ENCODE results near the gene CELA2A. TPM values are rescaled to one million over a fixed set of nuclear protein-coding genes. Genes with fewer than 3 reads are reported as not detected.
A peak's percentile ranks its signal among the peaks of the same experiment; 100 is the strongest.
"Not testable (repeated sequence)": the region's sequence is repeated elsewhere in the genome, so short reads cannot be mapped to it uniquely, and the experiment has no call there.

Gene CELA2A
- total RNA-seq, 1 experiment from 2014 or later, result not detected

DNA sequence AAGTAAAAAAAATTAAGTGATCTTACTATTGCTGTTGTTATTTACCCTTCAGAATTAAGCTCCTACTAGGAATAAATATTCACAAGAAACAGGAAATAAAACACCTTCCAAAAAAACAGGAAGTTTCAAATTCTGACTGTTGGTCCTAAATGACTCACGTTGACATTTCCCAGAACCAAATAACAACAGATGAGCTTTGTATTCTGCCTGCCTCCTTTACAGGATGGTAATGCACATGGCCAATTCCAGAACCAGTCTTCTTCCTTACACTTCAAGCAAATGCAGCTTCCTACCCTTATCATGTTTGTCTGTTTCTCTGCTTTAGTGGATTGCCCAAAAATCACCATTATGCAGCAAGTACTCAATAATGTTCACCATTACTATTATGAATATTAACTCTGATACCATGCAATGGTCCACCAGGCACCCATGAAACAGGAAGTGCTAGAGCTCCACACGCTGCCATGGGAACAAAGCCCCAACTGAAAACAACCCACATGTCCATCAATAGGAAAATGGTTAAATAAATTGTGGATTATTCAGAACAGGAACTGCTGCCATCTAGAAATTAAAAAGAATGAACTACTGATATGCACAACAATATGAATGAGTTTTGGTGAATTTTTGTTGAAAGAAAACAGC is 58.6 kb downstream of the CELA2A start:
- intact Hi-C loops (cut with micrococcal nuclease), result no loop called here
- no TSS peak for BruUV-seq (replicated peaks)
- H2AFZ ChIP-seq (ENCODE audit: low read length), result peak overlapping the region; percentile 16; the same call in 1 of the 2 replicates
- H3K27me3 ChIP-seq (ENCODE audit: low read length), result no peaks in the 10 kb centered on the region
- H3K4me1 ChIP-seq (ENCODE audit: insufficient read depth, low read length), result peaks cover 16% of the 10 kb centered on the region
- H3K9ac ChIP-seq (ENCODE audit: low read length), result no peak overlapping the region; the same call in 1 of the 2 replicates
- no peak overlapping the region for H3K4me3 ChIP-seq (ENCODE audit: low read length)
- peak; percentile 76 for ATAC-seq
- DNase-seq, result peak; percentile 46
- no peaks in the 10 kb centered on the region for H4K20me1 ChIP-seq (ENCODE audit: low read length)
- no peaks in the 10 kb centered on the region for H3F3A ChIP-seq (ENCODE audit: low read length, unreplicated experiment)
- H3K9me2 ChIP-seq (replicated peaks; ENCODE audit: low read length), result no peaks in the 10 kb centered on the region
- TF ChIP-seq, protein P1, sequence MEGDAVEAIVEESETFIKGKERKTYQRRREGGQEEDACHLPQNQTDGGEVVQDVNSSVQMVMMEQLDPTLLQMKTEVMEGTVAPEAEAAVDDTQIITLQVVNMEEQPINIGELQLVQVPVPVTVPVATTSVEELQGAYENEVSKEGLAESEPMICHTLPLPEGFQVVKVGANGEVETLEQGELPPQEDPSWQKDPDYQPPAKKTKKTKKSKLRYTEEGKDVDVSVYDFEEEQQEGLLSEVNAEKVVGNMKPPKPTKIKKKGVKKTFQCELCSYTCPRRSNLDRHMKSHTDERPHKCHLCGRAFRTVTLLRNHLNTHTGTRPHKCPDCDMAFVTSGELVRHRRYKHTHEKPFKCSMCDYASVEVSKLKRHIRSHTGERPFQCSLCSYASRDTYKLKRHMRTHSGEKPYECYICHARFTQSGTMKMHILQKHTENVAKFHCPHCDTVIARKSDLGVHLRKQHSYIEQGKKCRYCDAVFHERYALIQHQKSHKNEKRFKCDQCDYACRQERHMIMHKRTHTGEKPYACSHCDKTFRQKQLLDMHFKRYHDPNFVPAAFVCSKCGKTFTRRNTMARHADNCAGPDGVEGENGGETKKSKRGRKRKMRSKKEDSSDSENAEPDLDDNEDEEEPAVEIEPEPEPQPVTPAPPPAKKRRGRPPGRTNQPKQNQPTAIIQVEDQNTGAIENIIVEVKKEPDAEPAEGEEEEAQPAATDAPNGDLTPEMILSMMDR (conservative IDR thresholded peaks at IDR 0.05; ENCODE audit: low read depth, low read length), result no peak
- TF ChIP-seq EZH2 (IDR thresholded peaks at IDR 0.05; ENCODE audit: low read length, unreplicated experiment) (no peak), EZH2phosphoT487 (IDR thresholded peaks at IDR 0.05; ENCODE audit: borderline replicate concordance, low read length) (no peak)
- no peaks in the 10 kb centered on the region for H3K79me2 ChIP-seq (ENCODE audit: low read length)
- H3K4me2 ChIP-seq (ENCODE audit: low read length), result peak overlapping the region; percentile 20
- ChIA-PET POLR2A (ENCODE audit: unreplicated experiment) (interaction anchor here (0.5 to 0.7 kb wide), 2 partner anchors 9 to 30 kb away, joined by 3 to 4 read pairs; partner anchors contain the start of gene CASP9), CTCF (interaction anchor here (0.9 kb wide), 1 partner anchor 12 kb away, joined by 3 read pairs; the partner anchor contains the start of gene DNAJC16)
- no peaks in the 10 kb centered on the region for H3K9me3 ChIP-seq (ENCODE audit: low read length)
- peak overlapping the region; percentile 43 for H3K27ac ChIP-seq (ENCODE audit: low read length)
- H3K36me3 ChIP-seq (ENCODE audit: low read depth, low read length), result no peaks in the 10 kb centered on the region

DNA sequence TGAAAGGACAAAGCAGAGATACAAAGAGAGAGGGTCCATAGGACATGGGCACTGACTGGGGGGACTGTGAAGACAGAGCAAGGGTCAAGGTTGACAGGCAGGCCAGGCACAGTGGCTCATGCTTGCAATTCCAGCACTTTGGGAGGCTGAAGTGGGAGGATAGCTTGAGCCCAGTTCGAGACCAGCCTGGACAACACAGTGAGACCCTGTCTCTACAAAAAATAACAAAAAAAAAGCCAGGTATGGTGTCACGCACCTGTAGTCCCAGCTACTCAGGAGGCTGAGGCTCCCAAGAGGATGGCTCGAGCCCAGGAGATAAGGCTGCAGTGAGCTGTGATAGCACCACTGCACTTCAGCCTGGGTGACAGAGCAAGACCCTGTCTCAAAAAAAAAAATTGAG is 63.1 kb downstream of the CELA2A start:
- no peak overlapping the region for H3K9ac ChIP-seq (ENCODE audit: low read length)
- TF ChIP-seq EZH2 (IDR thresholded peaks at IDR 0.05; ENCODE audit: low read length, unreplicated experiment), result no peak
- TF ChIP-seq, protein P1 (conservative IDR thresholded peaks at IDR 0.05; ENCODE audit: low read depth, low read length), result no peak
- no peak for TF ChIP-seq EZH2phosphoT487 (IDR thresholded peaks at IDR 0.05; ENCODE audit: borderline replicate concordance, low read length)
- no peaks in the 10 kb centered on the region for H3K36me3 ChIP-seq (ENCODE audit: low read depth, low read length)
- H3K4me2 ChIP-seq (ENCODE audit: low read length), result no peak overlapping the region
- intact Hi-C loops (cut with micrococcal nuclease), result no loop called here
- POLR2A ChIA-PET (ENCODE audit: unreplicated experiment), result no interaction called here
- H2AFZ ChIP-seq (ENCODE audit: low read length), result no peak overlapping the region
- no peaks in the 10 kb centered on the region for H3K27me3 ChIP-seq (ENCODE audit: low read length)
- no TSS peak for BruUV-seq (replicated peaks)
- CTCF ChIA-PET, result no interaction called here
- H3K27ac ChIP-seq (ENCODE audit: low read length), result no peak overlapping the region
- no peaks in the 10 kb centered on the region for H4K20me1 ChIP-seq (ENCODE audit: low read length)
- H3K79me2 ChIP-seq (ENCODE audit: low read length), result peaks cover 15% of the 10 kb centered on the region
- H3F3A ChIP-seq (ENCODE audit: low read length, unreplicated experiment), result no peaks in the 10 kb centered on the region
- H3K9me2 ChIP-seq (replicated peaks; ENCODE audit: low read length), result no peaks in the 10 kb centered on the region
- ATAC-seq (no peak), DNase-seq (no peak)
- H3K4me1 ChIP-seq (ENCODE audit: insufficient read depth, low read length), result peaks cover 14% of the 10 kb centered on the region
- H3K9me3 ChIP-seq (ENCODE audit: low read length), result no peaks in the 10 kb centered on the region
- H3K4me3 ChIP-seq (ENCODE audit: low read length), result no peak overlapping the region

DNA sequence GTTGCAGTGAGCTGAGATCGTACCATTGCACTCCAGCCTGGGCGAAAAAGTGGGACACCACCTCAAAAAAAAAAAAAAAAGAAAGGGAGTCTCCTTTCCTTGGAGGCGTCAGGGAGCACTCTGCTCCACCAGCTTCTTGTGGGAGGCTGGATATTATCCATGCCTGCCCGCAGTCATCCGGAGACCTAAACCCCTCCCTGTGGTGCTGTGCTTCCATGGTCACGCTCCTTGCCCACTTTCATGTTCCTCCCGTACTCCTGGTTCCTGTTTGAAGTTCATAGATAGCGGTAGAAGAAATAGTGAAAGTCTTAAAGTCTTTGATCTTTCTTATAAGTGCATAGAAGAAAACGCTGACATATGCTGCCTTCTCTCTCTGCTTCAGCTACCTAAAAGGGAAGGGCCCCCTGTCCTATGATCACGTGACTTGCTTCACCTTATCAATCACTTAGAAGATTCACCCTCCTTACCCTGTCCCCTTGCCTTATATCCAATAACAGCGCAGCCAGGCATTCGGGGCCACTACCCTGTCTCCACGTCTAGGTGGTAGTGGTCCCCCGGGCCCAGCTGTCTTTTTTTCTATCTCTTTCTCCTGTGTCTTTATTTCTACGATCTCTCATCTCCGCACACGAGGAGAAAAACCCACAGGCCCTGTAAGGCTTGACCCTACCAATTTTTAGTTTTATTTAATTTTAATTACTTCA is 64.8 kb downstream of the CELA2A start:
- POLR2A ChIA-PET (ENCODE audit: unreplicated experiment); H3K9ac ChIP-seq (ENCODE audit: low read length); H3F3A ChIP-seq (ENCODE audit: low read length, unreplicated experiment); intact Hi-C loops (cut with micrococcal nuclease); BruUV-seq (replicated peaks); H3K9me2 ChIP-seq (replicated peaks; ENCODE audit: low read length); H3K9me3 ChIP-seq (ENCODE audit: low read length); ATAC-seq; DNase-seq; H3K36me3 ChIP-seq (ENCODE audit: low read depth, low read length); H3K4me2 ChIP-seq (ENCODE audit: low read length); H3K27me3 ChIP-seq (ENCODE audit: low read length); H2AFZ ChIP-seq (ENCODE audit: low read length); H3K4me3 ChIP-seq (ENCODE audit: low read length); H4K20me1 ChIP-seq (ENCODE audit: low read length); CTCF ChIA-PET; H3K27ac ChIP-seq (ENCODE audit: low read length): not testable (repeated sequence)
- Histone ChIP-seq H3K79me2 (ENCODE audit: low read length) (peaks cover 15% of the 10 kb centered on the region), H3K4me1 (ENCODE audit: insufficient read depth, low read length) (peaks cover 17% of the 10 kb centered on the region)

Other genes with a start within 250 kb of the CELA2A start
- gene FHAD1, start 209.5 kb upstream of the CELA2A start, total RNA-seq (2014; rRNA removed), result 0.95 and 1.4 TPM in 2 replicates
- gene EFHD2, start 46.8 kb upstream of the CELA2A start, total RNA-seq (2014; rRNA removed), result 192 and 271 TPM in 2 replicates
- 0.18 TPM in 1 of 2 replicates, not detected in the other for gene CTRC, start 18.3 kb upstream of the CELA2A start, total RNA-seq (2014; rRNA removed)
- not detected in 2 replicates for gene CELA2B, start 19.4 kb downstream of the CELA2A start, total RNA-seq (2014; rRNA removed)
- gene CASP9, start 67.5 kb downstream of the CELA2A start, total RNA-seq (2014; rRNA removed), result 8.0 and 14.0 TPM in 2 replicates
- 9.2 and 11.7 TPM in 2 replicates for gene DNAJC16, start 70.1 kb downstream of the CELA2A start, total RNA-seq (2014; rRNA removed)
- 8.2 and 9.4 TPM in 2 replicates for gene AGMAT, start 128.3 kb downstream of the CELA2A start, total RNA-seq (2014; rRNA removed)
- gene DDI2, start 160.7 kb downstream of the CELA2A start, total RNA-seq (2014; rRNA removed), result 15.0 and 22.0 TPM in 2 replicates
- 31.3 and 44.6 TPM in 2 replicates for gene PLEKHM2, start 227.6 kb downstream of the CELA2A start, total RNA-seq (2014; rRNA removed)

Measured in PC-3 (cell line).